ENCODE results near the gene DCUN1D4.
"Not testable (repeated sequence)": the region's sequence is repeated elsewhere in the genome, so short reads cannot be mapped to it uniquely, and the experiment has no call there.

Gene DCUN1D4

DNA sequence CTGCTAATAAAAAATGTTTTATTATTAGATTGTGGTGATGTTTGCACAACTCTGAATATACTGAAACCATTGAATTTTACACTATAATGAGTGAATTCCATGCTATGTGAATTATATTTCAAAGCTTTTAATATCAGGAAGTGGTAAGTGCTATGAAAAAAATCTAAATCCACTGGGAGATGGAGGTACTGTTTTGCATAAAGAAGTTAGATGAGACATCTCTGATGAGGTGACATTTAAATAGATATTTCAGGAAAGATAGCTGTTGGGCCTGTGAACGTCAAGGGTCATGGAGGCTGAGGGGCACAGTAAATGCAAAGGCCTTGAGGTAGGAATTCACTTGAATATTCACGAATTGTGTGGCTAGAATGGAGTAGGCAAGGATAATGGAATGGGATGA, 12.3 kb downstream of the DCUN1D4 start:
- DNase-seq (ENCODE audit: low spot score): no peak

DNA sequence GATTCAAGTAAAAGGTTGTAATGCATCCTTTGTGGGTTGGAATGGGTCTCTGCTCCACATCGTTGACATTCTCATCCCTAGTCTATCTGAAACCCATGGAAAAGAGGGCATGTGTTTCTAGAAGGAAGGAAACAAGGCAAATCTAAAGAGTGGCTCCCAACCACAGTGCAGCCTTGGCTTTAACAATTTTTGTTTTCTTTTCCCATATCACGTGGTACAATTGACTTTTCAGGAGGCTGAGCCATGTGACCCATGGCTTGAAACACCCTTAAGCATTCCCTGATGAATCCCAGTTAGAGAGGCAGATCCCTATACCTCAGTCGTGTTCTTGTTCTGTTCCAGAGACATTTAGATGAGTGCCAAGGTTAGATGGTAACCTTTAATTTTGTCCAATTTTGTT, 12.8 kb downstream of the DCUN1D4 start:
- DNase-seq (ENCODE audit: low spot score): no peak

DNA sequence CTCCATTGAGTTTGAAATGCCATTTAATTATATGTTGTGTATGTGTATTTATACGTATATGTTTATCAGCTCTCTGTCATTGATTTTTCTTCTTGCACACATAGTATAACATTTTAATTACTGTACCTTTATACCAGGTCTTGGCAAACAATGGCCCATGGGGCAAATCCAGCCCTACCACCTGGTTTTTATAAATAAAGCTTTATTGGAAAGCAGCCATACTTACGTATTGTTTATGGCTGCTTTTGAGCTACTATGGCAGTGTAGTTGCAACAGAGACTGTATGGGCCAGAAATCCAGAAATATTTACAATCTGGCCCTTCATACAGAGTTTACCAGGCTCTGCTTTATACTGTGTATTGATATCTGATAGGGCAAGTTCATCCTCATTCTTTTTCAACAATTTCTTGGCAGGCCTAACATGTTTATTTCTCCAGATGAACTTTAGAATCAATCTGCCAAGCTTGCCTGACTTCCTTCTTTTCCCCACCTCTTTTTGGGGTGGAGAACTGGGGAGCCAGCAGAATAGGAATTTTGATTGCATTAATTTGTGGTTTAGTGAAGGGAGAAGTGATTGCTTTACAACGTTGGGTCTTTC, 15.8 kb downstream of the DCUN1D4 start:
- no peak for DNase-seq (ENCODE audit: low spot score)

DNA sequence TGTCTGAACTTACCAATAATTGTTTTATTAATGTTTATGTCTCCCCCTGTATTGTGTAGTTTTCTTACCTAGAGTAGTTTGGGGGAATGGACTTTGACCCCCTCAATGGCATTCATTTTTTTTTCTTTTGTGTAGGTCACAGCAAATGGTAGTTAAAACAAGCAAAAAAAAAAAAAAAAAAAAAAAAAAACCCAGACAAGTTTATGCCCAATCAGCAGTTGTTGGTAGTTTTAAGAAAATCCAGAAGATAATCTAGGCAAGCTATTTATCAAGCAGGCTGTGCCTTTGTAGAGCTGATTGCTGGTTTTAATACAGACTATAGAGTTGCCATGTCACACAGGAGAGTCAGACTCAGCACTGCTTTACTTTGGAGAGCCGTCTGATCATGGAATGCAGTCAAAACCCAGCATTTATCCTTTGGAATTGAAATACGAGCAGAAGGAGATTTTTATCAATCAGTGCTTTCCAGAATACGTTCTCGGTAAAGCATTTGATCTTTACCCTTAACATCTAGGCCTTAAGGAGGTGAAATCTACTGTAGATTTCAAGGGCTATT, 16.6 kb downstream of the DCUN1D4 start:
- no peak for DNase-seq (ENCODE audit: low spot score)

- no peak for DNase-seq (ENCODE audit: low spot score)
Observed at GRCh38 chr4:51862199-51862598, 19.2 kb downstream of the DCUN1D4 start.

DNA sequence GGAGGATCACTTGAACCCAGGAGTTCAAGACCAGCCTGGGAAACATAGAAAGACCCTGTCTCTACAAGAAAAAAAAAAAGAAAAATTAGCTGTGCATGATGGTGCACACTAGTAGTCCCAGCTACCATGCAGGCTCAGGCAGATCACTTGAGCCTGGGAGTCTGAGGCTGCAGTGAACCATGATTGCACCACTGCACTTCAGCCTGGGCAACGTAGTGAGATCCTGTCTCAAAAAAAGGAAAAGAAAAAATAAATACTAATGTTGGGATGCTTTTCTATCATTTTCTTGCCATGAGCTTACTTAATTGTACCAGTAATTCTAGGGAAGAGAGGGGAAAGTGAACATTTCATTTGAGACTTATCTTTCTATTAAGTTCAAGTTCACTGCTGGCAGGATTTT, 19.8 kb downstream of the DCUN1D4 start:
- DNase-seq (ENCODE audit: low spot score): no peak

- DNase-seq (ENCODE audit: low spot score): no peak
Observed at GRCh38 chr4:51865717-51866116, 22.8 kb downstream of the DCUN1D4 start.

- no peak for DNase-seq (ENCODE audit: low spot score)
Observed at GRCh38 chr4:51866835-51867234, 23.9 kb downstream of the DCUN1D4 start.

GRCh38 chr4:51867689-51868448, 24.9 kb downstream of the DCUN1D4 start:
- no peak for DNase-seq (ENCODE audit: low spot score)

- DNase-seq (ENCODE audit: low spot score): no peak
Observed at GRCh38 chr4:51868449-51868847, 25.5 kb downstream of the DCUN1D4 start.

- DNase-seq (ENCODE audit: low spot score): no peak
Observed at GRCh38 chr4:51870441-51871188, 27.7 kb downstream of the DCUN1D4 start.

GRCh38 chr4:51872283-51872997, 29.5 kb downstream of the DCUN1D4 start:
- DNase-seq (ENCODE audit: low spot score): no peak

DNA sequence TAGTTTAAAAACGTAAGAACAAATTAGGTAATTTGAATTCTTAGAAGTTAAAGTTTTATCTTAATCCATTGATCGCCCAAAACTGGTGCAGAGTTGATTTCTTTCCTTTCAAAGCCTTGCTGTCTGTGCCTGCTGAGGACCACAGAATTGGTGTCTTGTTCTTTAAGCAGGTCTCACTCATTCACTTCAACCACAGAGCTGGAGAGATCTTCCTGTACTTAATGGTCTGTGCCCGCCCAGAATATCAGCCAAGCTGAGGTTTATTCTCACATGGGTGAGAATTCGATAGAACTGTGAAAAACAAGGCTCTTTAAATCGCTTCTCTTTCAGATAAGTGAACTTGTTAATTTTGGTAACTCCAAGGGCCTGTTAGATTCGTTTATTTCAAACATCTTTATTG, 31.6 kb downstream of the DCUN1D4 start:
- no peak for DNase-seq (ENCODE audit: low spot score)

- DNase-seq (ENCODE audit: low spot score): no peak
Observed at GRCh38 chr4:51878431-51878830, 35.5 kb downstream of the DCUN1D4 start.

- no peak for DNase-seq (ENCODE audit: low spot score)
Observed at GRCh38 chr4:51880016-51880915, 37.3 kb downstream of the DCUN1D4 start.

- no peak for DNase-seq (ENCODE audit: low spot score)
Observed at GRCh38 chr4:51884055-51884454, 41.1 kb downstream of the DCUN1D4 start.

GRCh38 chr4:51884606-51885005, 41.7 kb downstream of the DCUN1D4 start:
- DNase-seq (ENCODE audit: low spot score): no peak

- peak; percentile 37 for DNase-seq (ENCODE audit: low spot score)
Observed at GRCh38 chr4:51885363-51885762, 42.4 kb downstream of the DCUN1D4 start.

DNA sequence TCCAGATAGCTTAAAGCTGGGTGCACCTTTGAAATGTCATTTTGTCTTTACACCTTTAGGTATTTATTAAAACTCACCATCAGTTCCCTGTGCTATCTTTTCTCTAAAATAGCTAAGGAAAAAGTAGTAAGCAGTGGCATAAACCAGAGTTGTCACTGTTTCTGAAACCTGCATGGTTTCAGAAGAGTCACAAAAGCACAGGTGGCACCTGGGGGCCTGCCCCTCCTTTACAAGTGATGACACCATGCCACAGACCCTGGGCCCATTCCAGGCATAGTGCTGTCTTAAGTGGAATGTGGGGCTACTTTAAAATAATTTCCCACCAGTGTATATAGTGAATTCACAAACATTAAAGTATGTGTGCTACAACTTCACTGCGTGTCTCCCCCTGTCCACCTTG, 47.8 kb downstream of the DCUN1D4 start:
- DNase-seq (ENCODE audit: low spot score): no peak

DNA sequence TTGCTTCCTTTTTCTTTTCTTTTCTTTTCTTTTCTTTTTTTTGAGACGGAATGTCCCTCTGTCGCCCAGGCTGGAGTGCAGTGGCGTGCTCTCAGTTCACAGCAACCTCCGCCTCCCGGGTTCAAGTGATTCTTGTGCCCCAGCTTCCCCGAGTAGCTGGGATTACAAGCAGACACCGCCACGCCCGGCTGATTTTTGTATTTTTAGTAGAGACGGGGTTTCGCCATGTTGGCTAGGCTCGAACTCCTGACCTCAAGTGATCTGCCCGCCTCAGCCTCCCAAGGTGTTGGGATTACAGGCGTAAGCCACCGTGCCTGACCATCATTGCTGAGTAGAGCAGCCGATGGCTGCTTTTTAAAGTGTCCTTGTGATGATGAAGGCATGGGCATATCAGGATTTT, 50.4 kb downstream of the DCUN1D4 start:
- not testable (repeated sequence) for DNase-seq (ENCODE audit: low spot score)

GRCh38 chr4:51894059-51894645, 51.2 kb downstream of the DCUN1D4 start:
- no peak for DNase-seq (ENCODE audit: low spot score)
